Psoas muscle (tissue), 8 donors: ENCODE results near the gene PRKAG2. TPM values are rescaled to one million over a fixed set of nuclear protein-coding genes. Genes with fewer than 3 reads are reported as not detected.

Experiments
- ATAC-seq, 4 donors: fragments of 200-7000 bp; cut with Tn5 transposase; one replicate each; pipeline ENCODE4 v1.9.1; 2020; ENCODE audit warnings: moderate library complexity in 3 of 4, mild to moderate bottlenecking in 2 of 4
- DNase-seq, 2 donors: peaks; one replicate each; pipeline ENCODE4 v3.0.0-alpha.2; 2020
- H3K27ac ChIP-seq: fragments of 200-600 bp; one replicate; pipeline ENCODE4 v1.8.0; 2022
- H3K27me3 ChIP-seq, 3 donors: fragments of 200-600 bp in 1 of 3; one replicate each; pipeline versions ENCODE4 v1.6.1 to v1.8.0; 2013 to 2022; ENCODE audit warnings: low read length in 2 of 3, mild to moderate bottlenecking in 2 of 3, moderate library complexity in 1 of 3; ENCODE audit not compliant: insufficient read depth in 3 of 3
- H3K36me3 ChIP-seq, 2 donors: fragments of 200-600 bp in 1 of 2; one replicate each; pipeline versions ENCODE4 v1.6.1 to v1.8.0; 2013 to 2022; ENCODE audit warnings: low read depth in 1 of 2, mild to moderate bottlenecking in 1 of 2, moderate library complexity in 1 of 2; ENCODE audit not compliant: insufficient read depth in 1 of 2
- H3K4me1 ChIP-seq: fragments of 200-600 bp; one replicate; pipeline ENCODE4 v1.8.0; 2022
- H3K4me3 ChIP-seq: fragments of 200-600 bp; one replicate; pipeline ENCODE4 v1.8.0; 2022; ENCODE audit warnings: mild to moderate bottlenecking
- H3K9me3 ChIP-seq: fragments of 200-600 bp; one replicate; pipeline ENCODE4 v1.8.0; 2022
- CTCF ChIP-seq: fragments of 200-600 bp; IDR thresholded peaks from one replicate; pipeline ENCODE4 v1.8.0; 2022; ENCODE audit warnings: antibody characterized with exemption
- WGBS, 3 donors: extraction: QIAGEN DNeasy Blood & Tissue Kit; methylation state at CpG; one replicate each; pipeline versions ENCODE4 v1.1.6 to v1.1.7; 2013; 5-methylcytosine and 5-hydroxymethylcytosine counted together
- intact Hi-C, 2 donors: fragments of 100-400 bp; cut with DNase I; formaldehyde crosslinking; loops; one replicate each; pipeline versions ENCODE4 v1.11.0 to v1.14.2; 2022
- polyA plus RNA-seq, 3 donors: library from polyadenylated mRNA; stranded (reverse); fragments of 200-250 nt; gene quantifications; one replicate each; pipeline ENCODE4 v1.2.3, GENCODE V29; 2013
- total RNA-seq, 4 donors: library from RNA; stranded (reverse); fragmentation: NEBNext Ultra II Directional in 2 of 4; extraction: Animal tissue kit (Norgen Biotek cat#: 25700) in 2 of 4; gene quantifications; one replicate each; pipeline versions ENCODE4 v1.2.1 to v1.2.4, GENCODE V29; 2021 to 2023
- donor health status: healthy with polysubstance abuse.
- donor health status: DM: no; HTN: no; CAD: no; lungs with moderate emphysema.
- donor health status: Bipolar disorder and iron deficiency.
- donor health status: healthy.
- donor health status: DM: yes; HTN: yes; CAD: no.
- donor health status: DM: no; HTN: no; CAD: no.
- donor health status: DM: no; HTN: no; CAD: no.
- donor health status: DM: yes; HTN: yes; CAD: no.

The PRKAG2 gene
- total and polyA plus RNA-seq, 7 donors: 9.3 to 143 (median 19.8) TPM

DNA sequence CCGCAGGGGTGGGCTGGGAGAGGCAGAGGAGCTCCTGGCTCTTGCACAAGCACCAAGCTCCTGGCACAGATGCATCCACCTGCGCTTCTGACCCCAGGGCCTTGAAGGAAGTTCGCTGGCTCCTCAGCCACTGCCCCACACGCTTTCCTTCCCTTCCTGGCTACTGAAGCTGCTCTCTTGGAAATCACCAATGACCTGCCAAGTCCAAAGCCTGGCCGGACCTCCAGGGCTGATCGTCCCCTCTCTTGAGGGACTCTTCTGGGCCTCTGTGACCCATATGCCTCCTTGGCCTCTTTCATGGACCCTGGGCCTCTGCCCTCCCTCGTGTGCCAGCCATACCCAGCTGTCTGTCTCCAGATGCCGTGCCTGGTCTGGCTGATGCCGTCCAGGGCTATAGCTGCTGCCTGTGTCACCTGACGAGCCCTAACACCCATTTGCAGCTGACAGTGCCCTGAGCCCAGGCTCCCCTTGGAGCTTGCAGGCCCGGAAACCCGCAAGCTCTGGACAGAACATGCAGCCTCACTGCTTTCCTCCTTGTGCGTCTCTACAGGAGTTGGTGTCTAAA lies 113.4 kb downstream of the PRKAG2 start:
- 55 to 61% (median 60%) methylated on average over 13 of the region's 13 CpGs for WGBS, 3 donors
- H3K27me3 ChIP-seq: no peaks in the 10 kb centered on the region
- H3K36me3 ChIP-seq: no peaks in the 10 kb centered on the region
- no peaks in the 10 kb centered on the region for H3K4me1 ChIP-seq
- no peak overlapping the region for H3K27ac ChIP-seq
- intact Hi-C loops: no loop called here
- no peak overlapping the region for H3K4me3 ChIP-seq
- ATAC-seq: no peak
- DNase-seq: peak in 1 of 2 donors; percentile 35
- TF ChIP-seq CTCF: no peak
- no peaks in the 10 kb centered on the region for H3K9me3 ChIP-seq

- no peak overlapping the region for H3K4me3 ChIP-seq
- no peak for TF ChIP-seq CTCF
- no peak for ATAC-seq
- intact Hi-C loops: no loop called here
- H3K9me3 ChIP-seq: no peaks in the 10 kb centered on the region
- H3K36me3 ChIP-seq: no peaks in the 10 kb centered on the region
- WGBS, 3 donors: 54 to 74% (median 55%) methylated on average over 18 of the region's 18 CpGs
- no peaks in the 10 kb centered on the region for H3K4me1 ChIP-seq
- H3K27ac ChIP-seq: no peak overlapping the region
- DNase-seq: peak in 1 of 2 donors; percentile 24
- no peaks in the 10 kb centered on the region for H3K27me3 ChIP-seq
Measured at GRCh38 chr7:151762583-151763245, 114.2 kb downstream of the PRKAG2 start.

GRCh38 chr7:151761957-151762356 lies 115.0 kb downstream of the PRKAG2 start:
- no peak overlapping the region for H3K4me3 ChIP-seq
- WGBS, 3 donors: 91 to 96% (median 92%) methylated on average over 9 of the region's 9 CpGs
- ATAC-seq (no peak), DNase-seq (no peak)
- H3K27me3 ChIP-seq: no peaks in the 10 kb centered on the region
- TF ChIP-seq CTCF: no peak
- intact Hi-C loops: loop anchor here in 1 of 2 donors (1.0 kb wide), 1 partner anchor 136 kb away; no protein-coding TSS in a partner anchor
- H3K9me3 ChIP-seq: no peaks in the 10 kb centered on the region
- H3K4me1 ChIP-seq: no peaks in the 10 kb centered on the region
- no peak overlapping the region for H3K27ac ChIP-seq
- H3K36me3 ChIP-seq: no peaks in the 10 kb centered on the region

DNA sequence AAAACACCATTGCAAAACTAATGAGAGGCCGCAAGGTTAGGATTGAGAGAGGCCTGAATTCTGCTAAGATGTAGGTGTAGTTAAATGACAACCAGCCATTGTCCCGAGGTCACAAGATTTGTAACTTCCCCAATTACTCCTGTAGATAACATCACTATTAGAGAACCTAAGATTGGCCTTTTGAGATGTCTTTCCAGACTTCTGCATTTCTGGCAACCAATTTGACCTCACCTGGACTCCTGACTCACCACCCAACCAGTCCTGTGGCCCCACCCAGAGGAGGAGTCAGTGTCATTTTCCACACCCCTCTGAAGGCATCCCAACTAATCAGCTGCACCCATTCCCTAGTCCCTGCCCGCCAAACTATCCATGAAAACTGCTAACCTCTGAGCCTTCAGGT lies 115.7 kb downstream of the PRKAG2 start:
- TF ChIP-seq CTCF: no peak
- Histone ChIP-seq H3K27me3 (no peaks in the 10 kb centered on the region), H3K36me3 (no peaks in the 10 kb centered on the region), H3K27ac (no peak overlapping the region), H3K4me3 (no peak overlapping the region), H3K9me3 (no peaks in the 10 kb centered on the region), H3K4me1 (no peaks in the 10 kb centered on the region)
- intact Hi-C loops: loop anchor here in 1 of 2 donors (1.0 kb wide), 1 partner anchor 135 kb away; no protein-coding TSS in a partner anchor
- DNase-seq: no peak
- whole genome bisulfite sequencing, 3 donors: 86 to 92% (median 92%) methylated on average over 3 of the region's 3 CpGs
- no peak for ATAC-seq
